Measurements from ENCODE around the gene MLIP.
"Not testable (repeated sequence)": the region's sequence is repeated elsewhere in the genome, so short reads cannot be mapped to it uniquely, and the experiment has no call there.

MLIP gene

GRCh38 chr6:54222217-54222616 is 111.0 kb downstream of the MLIP start:
- no peak for DNase-seq (ENCODE audit: low read depth)

GRCh38 chr6:54232703-54233102 is 121.5 kb downstream of the MLIP start:
- no peak for DNase-seq (ENCODE audit: low read depth)

GRCh38 chr6:54234539-54234938 is 123.3 kb downstream of the MLIP start:
- no peak for DNase-seq (ENCODE audit: low read depth)

GRCh38 chr6:54236984-54237383 is 125.7 kb downstream of the MLIP start:
- no peak for DNase-seq (ENCODE audit: low read depth)

- peak; percentile 72 for DNase-seq (ENCODE audit: low read depth)
Observed at GRCh38 chr6:54238396-54238795, 127.2 kb downstream of the MLIP start.

GRCh38 chr6:54243699-54244098 is 132.5 kb downstream of the MLIP start:
- DNase-seq (ENCODE audit: low read depth): no peak

- peak; percentile 13 for DNase-seq (ENCODE audit: low read depth)
Observed at GRCh38 chr6:54244430-54244829, 133.2 kb downstream of the MLIP start.

GRCh38 chr6:54245265-54245664 is 134.0 kb downstream of the MLIP start:
- no peak for DNase-seq (ENCODE audit: low read depth)

GRCh38 chr6:54248319-54248718 is 137.1 kb downstream of the MLIP start:
- DNase-seq (ENCODE audit: low read depth): no peak

- DNase-seq (ENCODE audit: low read depth): no peak
Observed at GRCh38 chr6:54248994-54249393, 137.8 kb downstream of the MLIP start.

- not testable (repeated sequence) for DNase-seq (ENCODE audit: low read depth)
Observed at GRCh38 chr6:54249812-54250211, 138.6 kb downstream of the MLIP start.

- no peak for DNase-seq (ENCODE audit: low read depth)
Observed at GRCh38 chr6:54252496-54252895, 141.3 kb downstream of the MLIP start.

- DNase-seq (ENCODE audit: low read depth): no peak
Observed at GRCh38 chr6:54252916-54253315, 141.7 kb downstream of the MLIP start.

GRCh38 chr6:54254886-54255285 is 143.6 kb downstream of the MLIP start:
- no peak for DNase-seq (ENCODE audit: low read depth)

GRCh38 chr6:54255886-54256285 is 144.6 kb downstream of the MLIP start:
- no peak for DNase-seq (ENCODE audit: low read depth)

- no peak for DNase-seq (ENCODE audit: low read depth)
Observed at GRCh38 chr6:54260025-54260424, 148.8 kb downstream of the MLIP start.

- DNase-seq (ENCODE audit: low read depth): no peak
Observed at GRCh38 chr6:54262499-54262898, 151.3 kb downstream of the MLIP start.

GRCh38 chr6:54262971-54263370 is 151.7 kb downstream of the MLIP start:
- DNase-seq (ENCODE audit: low read depth): no peak

- no peak for DNase-seq (ENCODE audit: low read depth)
Observed at GRCh38 chr6:54264581-54265272, 153.5 kb downstream of the MLIP start.

GRCh38 chr6:54266400-54266923 is 155.2 kb downstream of the MLIP start:
- DNase-seq (ENCODE audit: low read depth): no peak

- no peak for DNase-seq (ENCODE audit: low read depth)
Observed at GRCh38 chr6:54267798-54268197, 156.6 kb downstream of the MLIP start.

- no peak for DNase-seq (ENCODE audit: low read depth)
Observed at GRCh38 chr6:54273214-54273820, 162.1 kb downstream of the MLIP start.

GRCh38 chr6:54274383-54274782 is 163.1 kb downstream of the MLIP start:
- DNase-seq (ENCODE audit: low read depth): no peak

- peak; percentile 40 for DNase-seq (ENCODE audit: low read depth)
Observed at GRCh38 chr6:54282186-54282585, 170.9 kb downstream of the MLIP start.

Data from stromal cell of bone marrow (primary cell).